ENCODE data around the gene RNF187. TPM values are rescaled to one million over a fixed set of nuclear protein-coding genes. Genes with fewer than 3 reads are reported as not detected.
A peak's percentile ranks its signal among the peaks of the same experiment; 100 is the strongest.

Gene RNF187
- total RNA-seq, 1 donor from 2014 or later, result 129 TPM

DNA sequence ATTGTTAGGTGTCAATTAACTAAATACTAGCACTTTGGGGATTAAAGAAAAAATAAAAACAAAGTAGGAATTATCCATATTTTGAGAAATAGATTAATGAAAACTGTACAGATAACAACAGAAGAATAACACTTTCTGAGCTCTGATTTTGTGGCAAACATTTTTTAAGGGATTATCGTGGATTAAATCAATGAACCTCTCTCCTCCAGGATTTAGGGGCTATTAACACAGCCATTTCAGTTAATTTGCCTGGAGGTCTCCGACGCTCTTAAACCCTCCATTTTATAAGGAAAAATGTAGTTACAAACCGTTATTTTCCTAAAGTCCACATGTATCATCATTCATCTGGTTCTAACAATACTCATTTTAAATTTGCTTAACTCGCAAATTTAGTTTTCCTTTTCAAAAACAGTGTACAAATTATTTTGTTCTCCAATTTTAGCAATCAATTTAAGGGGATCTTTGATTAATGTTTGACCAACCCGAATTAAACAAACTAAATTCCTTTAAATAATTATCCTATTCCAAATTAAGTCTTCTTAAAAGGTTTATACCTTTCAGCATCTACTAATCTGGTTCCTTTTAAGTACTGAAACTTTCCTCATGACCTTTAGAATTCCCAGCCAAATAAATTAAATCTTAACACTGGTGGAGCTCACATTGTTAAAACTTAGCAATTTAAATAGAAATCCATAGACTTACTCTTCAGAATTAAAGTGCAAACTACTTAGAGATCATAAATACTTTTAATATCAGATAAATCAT is 30.7 kb upstream of the RNF187 start:
- Mint-ChIP-seq H3K36me3 (ENCODE audit: low read depth) (peaks cover 13% of the 10 kb centered on the region), H3K9me3 (no peaks in the 10 kb centered on the region), H3K27ac (ENCODE audit: unreplicated experiment) (peak overlapping the region; percentile 99)

DNA sequence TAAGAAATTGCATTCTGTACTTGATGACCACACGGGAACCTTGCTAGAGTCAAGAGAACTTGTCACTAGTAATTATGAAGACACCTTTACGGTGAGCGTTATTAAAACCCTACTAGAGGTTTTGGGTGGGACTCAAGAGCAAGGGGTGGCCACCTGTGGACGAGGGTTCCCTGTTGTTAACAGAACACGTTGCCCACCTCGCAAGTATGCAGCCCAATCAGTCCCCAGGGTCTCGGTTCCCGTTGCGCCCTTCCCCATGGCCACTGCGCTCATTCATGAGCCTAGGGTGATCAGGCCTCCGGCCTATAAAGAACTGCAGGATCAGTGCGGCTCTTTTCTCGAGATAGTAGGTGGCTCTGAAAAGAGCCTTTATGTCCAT is 30.2 kb upstream of the RNF187 start:
- H3K4me1 Mint-ChIP-seq, result peaks cover 48% of the 10 kb centered on the region
- peaks cover 11% of the 10 kb centered on the region for H3K36me3 Mint-ChIP-seq (ENCODE audit: low read depth)
- peaks cover 25% of the 10 kb centered on the region for H3K27me3 Mint-ChIP-seq (ENCODE audit: low read depth)
- no peak for DNase-seq (ENCODE audit: low read depth, low spot score)
- peak overlapping the region; percentile 99 for H3K4me3 Mint-ChIP-seq
- H3K27ac Mint-ChIP-seq (ENCODE audit: unreplicated experiment), result peak overlapping the region; percentile 99
- no peaks in the 10 kb centered on the region for H3K9me3 Mint-ChIP-seq
- no peak for TF ChIP-seq CTCF (conservative IDR thresholded peaks at IDR 0.05)

More for the DNA sequence above, 30.7 kb upstream of the RNF187 start:
- H3K4me1 Mint-ChIP-seq, result peaks cover 52% of the 10 kb centered on the region
- DNase-seq (ENCODE audit: low read depth, low spot score), result no peak
- TF ChIP-seq CTCF (conservative IDR thresholded peaks at IDR 0.05), result no peak
- peaks cover 21% of the 10 kb centered on the region for H3K27me3 Mint-ChIP-seq (ENCODE audit: low read depth)
- peak overlapping the region; percentile 99 for H3K4me3 Mint-ChIP-seq

DNA sequence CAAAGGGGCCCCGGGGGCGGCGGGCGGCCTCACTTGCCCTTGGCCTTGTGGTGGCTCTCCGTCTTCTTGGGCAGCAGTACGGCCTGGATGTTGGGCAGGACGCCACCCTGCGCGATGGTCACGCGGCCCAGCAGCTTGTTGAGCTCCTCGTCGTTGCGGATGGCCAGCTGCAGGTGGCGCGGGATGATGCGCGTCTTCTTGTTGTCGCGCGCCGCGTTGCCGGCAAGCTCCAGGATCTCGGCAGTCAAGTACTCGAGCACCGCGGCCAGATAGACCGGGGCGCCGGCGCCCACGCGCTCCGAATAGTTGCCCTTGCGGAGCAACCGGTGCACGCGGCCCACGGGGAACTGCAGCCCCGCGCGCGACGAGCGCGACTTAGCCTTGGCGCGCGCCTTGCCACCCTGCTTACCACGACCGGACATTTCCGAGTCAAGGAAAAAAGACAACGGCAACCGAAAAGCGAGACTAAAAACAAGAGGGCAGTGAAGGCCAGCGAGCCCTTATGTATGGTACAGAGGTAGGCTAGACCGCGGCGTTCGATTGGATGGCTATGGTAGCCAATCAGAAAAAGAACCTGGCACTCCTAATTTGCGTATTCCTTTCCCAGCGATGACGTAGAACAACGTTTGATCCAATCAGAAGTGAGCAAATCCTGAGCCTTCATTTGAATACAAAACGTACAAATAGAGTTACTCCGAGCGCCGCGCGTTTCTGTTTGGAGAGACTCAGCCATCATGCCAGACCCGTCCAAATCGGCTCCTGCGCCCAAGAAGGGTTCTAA is 29.6 kb upstream of the RNF187 start:
- H3K27ac Mint-ChIP-seq (ENCODE audit: unreplicated experiment), result peak overlapping the region; percentile 99
- peaks cover 11% of the 10 kb centered on the region for H3K36me3 Mint-ChIP-seq (ENCODE audit: low read depth)

GRCh38 chr1:228459091-228459993 is 27.8 kb upstream of the RNF187 start:
- TF ChIP-seq CTCF (conservative IDR thresholded peaks at IDR 0.05), result peak; percentile 88
- Mint-ChIP-seq H3K4me1 (peaks cover 60% of the 10 kb centered on the region), H3K27me3 (ENCODE audit: low read depth) (peaks cover 46% of the 10 kb centered on the region), H3K27ac (ENCODE audit: unreplicated experiment) (no peak overlapping the region), H3K4me3 (peak overlapping the region; percentile 99), H3K36me3 (ENCODE audit: low read depth) (peaks cover 2% of the 10 kb centered on the region), H3K9me3 (no peaks in the 10 kb centered on the region)
- DNase-seq (ENCODE audit: low read depth, low spot score), result peak; percentile 62

More for the DNA sequence above, 29.6 kb upstream of the RNF187 start:
- Mint-ChIP-seq H3K4me3 (peak overlapping the region; percentile 99), H3K4me1 (peaks cover 50% of the 10 kb centered on the region), H3K27me3 (ENCODE audit: low read depth) (peaks cover 30% of the 10 kb centered on the region), H3K9me3 (no peaks in the 10 kb centered on the region)
- peak; percentile 58 for TF ChIP-seq CTCF (conservative IDR thresholded peaks at IDR 0.05)
- DNase-seq (ENCODE audit: low read depth, low spot score), result peak; percentile 82

DNA sequence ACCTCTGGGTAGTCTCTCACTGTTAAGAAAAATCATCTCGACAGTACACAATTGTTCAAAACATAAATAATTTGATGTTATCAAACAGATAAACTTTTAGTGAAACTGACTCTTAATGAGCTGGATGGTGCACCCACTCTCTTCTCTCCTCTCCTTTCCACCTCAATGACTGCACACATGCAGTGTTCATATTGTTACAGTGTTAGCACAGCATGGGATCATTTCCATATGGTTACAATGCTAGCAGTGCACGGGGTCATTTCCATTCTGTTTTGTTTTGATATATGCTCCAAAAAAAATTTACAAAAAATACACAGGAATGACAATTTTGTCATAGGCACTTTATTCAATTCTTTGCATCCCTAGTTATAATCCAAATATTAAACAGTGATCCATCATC is 26.4 kb upstream of the RNF187 start:
- Mint-ChIP-seq H3K9me3 (no peaks in the 10 kb centered on the region), H3K4me1 (peaks cover 65% of the 10 kb centered on the region), H3K27me3 (ENCODE audit: low read depth) (peaks cover 60% of the 10 kb centered on the region), H3K4me3 (peak overlapping the region; percentile 75), H3K27ac (ENCODE audit: unreplicated experiment) (no peak overlapping the region), H3K36me3 (ENCODE audit: low read depth) (no peaks in the 10 kb centered on the region)
- no peak for TF ChIP-seq CTCF (conservative IDR thresholded peaks at IDR 0.05)
- no peak for DNase-seq (ENCODE audit: low read depth, low spot score)

Data from neural crest cell (in vitro differentiated cells).